ENCODE results near the gene NELL1.

NELL1 gene

GRCh38 chr11:21295508-21295907 lies 626.1 kb downstream of the NELL1 start:
- no peak overlapping the region for H3K4me3 ChIP-seq (replicated peaks in 1 of 2; ENCODE audit: low read depth in 2 of 2, low read length in 2 of 2)
- peak in 1 of 2 donors; percentile 2 for DNase-seq (ENCODE audit: low read depth in 2 of 2)
- TF ChIP-seq CTCF (IDR thresholded peaks at IDR 0.05; ENCODE audit: low read depth, low read length) = no peak

GRCh38 chr11:21301981-21302380 lies 632.6 kb downstream of the NELL1 start:
- no peak for DNase-seq (ENCODE audit: low read depth in 2 of 2)
- no peak overlapping the region for H3K4me3 ChIP-seq (replicated peaks in 1 of 2; ENCODE audit: low read depth in 2 of 2, low read length in 2 of 2)
- TF ChIP-seq CTCF (IDR thresholded peaks at IDR 0.05; ENCODE audit: low read depth, low read length) = no peak

- DNase-seq (ENCODE audit: low read depth in 2 of 2) = no peak
- no peak overlapping the region for H3K4me3 ChIP-seq (replicated peaks in 1 of 2; ENCODE audit: low read depth in 2 of 2, low read length in 2 of 2)
- TF ChIP-seq CTCF (IDR thresholded peaks at IDR 0.05; ENCODE audit: low read depth, low read length) = no peak
Measured at GRCh38 chr11:21306739-21307358, 637.5 kb downstream of the NELL1 start.

- H3K4me3 ChIP-seq (replicated peaks in 1 of 2; ENCODE audit: low read depth in 2 of 2, low read length in 2 of 2) = no peak overlapping the region
- DNase-seq (ENCODE audit: low read depth in 2 of 2) = no peak
- TF ChIP-seq CTCF (IDR thresholded peaks at IDR 0.05; ENCODE audit: low read depth, low read length) = no peak
Measured at GRCh38 chr11:21307874-21308273, 638.5 kb downstream of the NELL1 start.

- no peak overlapping the region for H3K4me3 ChIP-seq (replicated peaks in 1 of 2; ENCODE audit: low read depth in 2 of 2, low read length in 2 of 2)
- no peak for DNase-seq (ENCODE audit: low read depth in 2 of 2)
- TF ChIP-seq CTCF (IDR thresholded peaks at IDR 0.05; ENCODE audit: low read depth, low read length) = no peak
Measured at GRCh38 chr11:21316591-21316990, 647.2 kb downstream of the NELL1 start.

GRCh38 chr11:21321072-21321471 lies 651.7 kb downstream of the NELL1 start:
- DNase-seq (ENCODE audit: low read depth in 2 of 2) = no peak
- no peak for TF ChIP-seq CTCF (IDR thresholded peaks at IDR 0.05; ENCODE audit: low read depth, low read length)
- H3K4me3 ChIP-seq (replicated peaks in 1 of 2; ENCODE audit: low read depth in 2 of 2, low read length in 2 of 2) = no peak overlapping the region

- no peak for DNase-seq (ENCODE audit: low read depth in 2 of 2)
- H3K4me3 ChIP-seq (replicated peaks in 1 of 2; ENCODE audit: low read depth in 2 of 2, low read length in 2 of 2) = no peak overlapping the region
- no peak for TF ChIP-seq CTCF (IDR thresholded peaks at IDR 0.05; ENCODE audit: low read depth, low read length)
Measured at GRCh38 chr11:21321530-21321929, 652.1 kb downstream of the NELL1 start.

Data from cardiac fibroblast (primary cell).